CD4-positive, alpha-beta memory T cell (primary cell): ENCODE measurements around the gene KIZ. TPM values are rescaled to one million over a fixed set of nuclear protein-coding genes. Genes with fewer than 3 reads are reported as not detected.

Experiments used
- CTCF ChIA-PET: fragments of 350-600 bp; sonication (Branson Sonifier 250); formaldehyde crosslinking; loops from one replicate; lab custom pipeline; 2021; ENCODE audit warnings: inconsistent platforms; ENCODE audit not compliant: partially characterized antibody; lab: Charles Lee
- POLR2A ChIA-PET: fragments of 350-600 bp; sonication (Branson Sonifier 250); formaldehyde crosslinking; loops from one replicate; lab custom pipeline; 2021; ENCODE audit not compliant: partially characterized antibody; lab: Charles Lee
- DNase-seq, 5 donors: peaks; one replicate each; pipeline versions ENCODE4 v3.0.0 to v3.0.0-alpha.2; 2020 to 2022; ENCODE audit warnings: mixed read lengths in 1 of 5
- H3K27ac ChIP-seq: one replicate; pipeline ENCODE4 v1.7.0; 2013; ENCODE audit warnings: low read depth, low read length
- H3K27me3 ChIP-seq: 2 replicates; pipeline ENCODE4 v1.7.0; 2013; ENCODE audit warnings: mild to moderate bottlenecking, low read length, moderate library complexity; ENCODE audit not compliant: insufficient read depth
- H3K36me3 ChIP-seq: 2 replicates; pipeline ENCODE4 v1.7.0; 2013; ENCODE audit warnings: mild to moderate bottlenecking, low read length, moderate library complexity; ENCODE audit not compliant: insufficient read depth
- H3K4me1 ChIP-seq: 2 replicates; pipeline ENCODE4 v1.7.0; 2013; ENCODE audit warnings: mild to moderate bottlenecking, low read length, moderate library complexity; ENCODE audit not compliant: insufficient read depth
- H3K4me3 ChIP-seq, 2 donors: one replicate each; pipeline ENCODE4 v1.7.0; 2013; ENCODE audit warnings: low read length in 2 of 2, mild to moderate bottlenecking in 1 of 2
- H3K9me3 ChIP-seq, 2 donors: one replicate each; pipeline ENCODE4 v1.7.0; 2013; ENCODE audit warnings: low read length in 2 of 2, control low read depth in 1 of 2; ENCODE audit not compliant: control insufficient read depth in 1 of 2
- H3K27ac Mint-ChIP-seq, 7 donors: one replicate each; pipeline ENCODE4 v1.8.0; 2020 to 2021; ENCODE audit warnings: mixed read lengths in 7 of 7, mild to moderate bottlenecking in 6 of 7, inconsistent platforms in 3 of 7, moderate library complexity in 3 of 7
- H3K27me3 Mint-ChIP-seq, 2 donors: one replicate each; pipeline ENCODE4 v1.8.0; 2020 to 2021; ENCODE audit warnings: mixed read lengths in 2 of 2
- H3K36me3 Mint-ChIP-seq, 2 donors: one replicate each; pipeline ENCODE4 v1.8.0; 2020 to 2021; ENCODE audit warnings: mixed read lengths in 2 of 2, inconsistent platforms in 1 of 2, mild to moderate bottlenecking in 1 of 2
- H3K4me1 Mint-ChIP-seq, 4 donors: one replicate each; pipeline ENCODE4 v1.8.0; 2020 to 2021; ENCODE audit warnings: mixed read lengths in 4 of 4, mild to moderate bottlenecking in 1 of 4
- H3K4me3 Mint-ChIP-seq, 8 donors: one replicate each; pipeline ENCODE4 v1.8.0; 2020 to 2021; ENCODE audit warnings: mixed read lengths in 8 of 8, mild to moderate bottlenecking in 7 of 8, moderate library complexity in 6 of 8, inconsistent platforms in 3 of 8
- H3K9me3 Mint-ChIP-seq, 8 donors: one replicate each; pipeline ENCODE4 v1.8.0; 2020 to 2021; ENCODE audit warnings: mixed read lengths in 8 of 8, mild to moderate bottlenecking in 5 of 8, inconsistent platforms in 3 of 8, moderate library complexity in 1 of 8
- intact Hi-C: fragments of 100-400 bp; cut with micrococcal nuclease; formaldehyde crosslinking; loops from one replicate; pipeline ENCODE4 v1.15.1; 2023
- polyA plus RNA-seq, 2 donors: library from polyadenylated mRNA; unstranded; fragments of 300-500 nt; fragmentation: Illumina TruSeq; gene quantifications; one replicate each; pipeline ENCODE4 v1.2.3, GENCODE V29; 2021
- total RNA-seq, 2 experiments: library from RNA; stranded (reverse); gene quantifications; one replicate each; pipeline ENCODE4 v1.2.3, GENCODE V29; 2021

The KIZ gene, protein sequence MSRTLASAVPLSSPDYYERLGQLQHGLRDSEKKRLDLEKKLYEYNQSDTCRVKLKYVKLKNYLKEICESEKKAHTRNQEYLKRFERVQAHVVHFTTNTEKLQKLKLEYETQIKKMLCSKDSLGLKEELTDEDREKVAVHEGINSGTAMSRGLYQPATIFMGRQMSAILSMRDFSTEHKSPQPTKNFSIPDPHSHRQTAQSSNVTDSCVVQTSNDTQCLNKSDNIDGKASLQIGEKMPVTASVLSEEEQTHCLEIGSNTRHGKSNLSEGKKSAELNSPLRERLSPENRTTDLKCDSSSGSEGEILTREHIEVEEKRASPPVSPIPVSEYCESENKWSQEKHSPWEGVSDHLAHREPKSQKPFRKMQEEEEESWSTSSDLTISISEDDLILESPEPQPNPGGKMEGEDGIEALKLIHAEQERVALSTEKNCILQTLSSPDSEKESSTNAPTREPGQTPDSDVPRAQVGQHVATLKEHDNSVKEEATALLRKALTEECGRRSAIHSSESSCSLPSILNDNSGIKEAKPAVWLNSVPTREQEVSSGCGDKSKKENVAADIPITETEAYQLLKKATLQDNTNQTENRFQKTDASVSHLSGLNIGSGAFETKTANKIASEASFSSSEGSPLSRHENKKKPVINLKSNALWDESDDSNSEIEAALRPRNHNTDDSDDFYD
- total RNA-seq (10 to 100 TPM; 33.7 to 46.3 TPM), polyA plus RNA-seq (10 to 100 TPM; 15.9 to 17.0 TPM)

DNA sequence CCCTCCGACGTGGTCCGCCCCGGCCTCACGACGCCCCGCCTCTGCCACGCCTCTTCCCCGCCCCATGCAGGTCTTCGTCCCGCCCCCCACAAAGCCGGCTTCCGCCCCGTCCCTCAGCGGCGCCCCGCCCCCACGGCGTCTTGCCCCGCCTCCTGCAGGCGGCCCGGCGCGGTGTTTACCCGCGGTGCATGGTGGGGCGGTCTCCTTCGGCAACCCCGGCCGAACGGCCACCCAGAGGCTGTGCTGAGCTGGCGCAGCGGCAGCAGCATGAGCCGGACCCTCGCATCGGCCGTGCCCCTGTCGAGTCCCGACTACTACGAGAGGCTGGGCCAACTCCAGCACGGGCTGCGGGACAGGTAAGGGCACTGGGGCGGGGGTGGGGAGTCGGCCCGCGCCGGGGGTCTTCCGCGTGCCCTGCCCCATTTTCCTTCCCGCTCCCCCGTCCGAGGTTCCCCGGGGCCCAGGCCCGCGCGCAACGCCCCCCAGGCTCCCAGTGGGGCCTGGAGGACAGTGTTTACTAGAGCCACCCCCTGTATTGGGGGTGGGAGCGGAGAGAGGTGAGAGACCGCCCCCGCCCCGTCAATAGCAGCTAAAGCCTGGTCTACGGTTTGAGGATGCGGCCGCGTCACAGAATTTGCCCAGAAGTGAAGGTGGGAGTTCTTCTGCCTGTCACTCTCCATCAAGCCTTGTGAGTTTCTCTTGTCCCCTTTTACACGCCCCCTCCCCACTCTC, at the start of gene KIZ:
TSS of gene KIZ (plus strand) at position 234 of the 732 bp plus-strand sequence. CDS start at position 268, 34 bp downstream.
- H3K9me3 Mint-ChIP-seq, result no peaks in the 10 kb centered on the region
- CTCF ChIA-PET, result interaction anchor here (0.6 to 2.4 kb wide), 10 partner anchors 9 to 414 kb away, joined by 3 to 15 read pairs (median 3); partner anchors contain the start of gene RALGAPA2
- H3K27me3 ChIP-seq, result no peaks in the 10 kb centered on the region

DNA sequence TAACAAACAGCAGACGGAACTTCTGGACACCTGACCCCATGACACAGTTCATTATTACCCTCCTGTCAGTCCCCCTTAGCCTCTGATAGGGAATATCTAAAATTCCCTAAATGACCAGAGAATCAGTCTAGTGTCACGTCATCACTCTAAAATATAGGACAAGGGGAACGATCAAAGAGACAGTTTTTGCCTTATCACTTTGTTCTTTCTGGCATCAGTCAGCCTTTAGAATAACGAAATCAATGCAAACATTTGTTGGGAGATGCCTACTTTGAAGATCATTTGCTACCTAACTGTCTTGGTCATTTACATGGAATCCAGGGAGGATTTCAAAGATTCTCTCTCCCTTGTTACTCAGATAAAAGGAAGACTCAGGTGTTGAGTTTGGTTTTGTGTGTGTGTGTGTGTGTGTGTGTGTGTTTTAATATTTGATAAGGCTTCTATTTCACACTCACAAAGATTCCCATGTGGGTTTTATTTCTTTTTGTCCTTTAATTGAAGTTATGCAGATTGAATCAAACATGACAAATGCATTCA, 48.0 kb upstream of the KIZ start:
- Histone ChIP-seq H3K27me3 (no peaks in the 10 kb centered on the region), H3K36me3 (no peaks in the 10 kb centered on the region), H3K4me3 (no peak overlapping the region), H3K9me3 (no peaks in the 10 kb centered on the region), H3K4me1 (no peaks in the 10 kb centered on the region), H3K27ac (no peak overlapping the region)
- Mint-ChIP-seq H3K4me1 (no peaks in the 10 kb centered on the region), H3K27me3 (peaks cover 19 to 24% of the 10 kb centered on the region in 2 donors), H3K36me3 (no peaks in the 10 kb centered on the region), H3K27ac (no peak overlapping the region), H3K9me3 (no peaks in the 10 kb centered on the region), H3K4me3 (no peak overlapping the region)
- DNase-seq, result no peak
- intact Hi-C loops, result no loop called here
- CTCF ChIA-PET, result no interaction called here
- POLR2A ChIA-PET, result no interaction called here

More for the DNA sequence above, at the start of gene KIZ:
- Mint-ChIP-seq H3K4me1 (peaks cover 11 to 28% (median 20%) of the 10 kb centered on the region in 4 donors), H3K27ac (peak within 1 kb of the TSS; percentile 55 to 98 (median 93)), H3K36me3 (peaks cover 7 to 9% of the 10 kb centered on the region in 2 donors), H3K4me3 (peak within 1 kb of the TSS; percentile 84 to 99 (median 93)), H3K27me3 (peaks cover 0 to 2% of the 10 kb centered on the region in 2 donors)
- peak; percentile 92 to 99 (median 97) for DNase-seq
- H3K27ac ChIP-seq, result peak within 1 kb of the TSS; percentile 68
- no peaks in the 10 kb centered on the region for H3K9me3 ChIP-seq
- no peaks in the 10 kb centered on the region for H3K36me3 ChIP-seq
- peaks cover 21% of the 10 kb centered on the region for H3K4me1 ChIP-seq
- intact Hi-C loops, result loop anchor here (1.0 to 5.0 kb wide), 5 partner anchors 24 to 1074 kb away; partner anchors contain the start of genes CFAP61, CRNKL1, RALGAPA2 and XRN2
- H3K4me3 ChIP-seq, result peak within 1 kb of the TSS; percentile 78 to 81
- POLR2A ChIA-PET, result interaction anchor here (1.1 to 2.4 kb wide), 5 partner anchors 25 to 413 kb away, joined by 3 to 29 read pairs (median 6); partner anchors contain the start of gene XRN2

DNA sequence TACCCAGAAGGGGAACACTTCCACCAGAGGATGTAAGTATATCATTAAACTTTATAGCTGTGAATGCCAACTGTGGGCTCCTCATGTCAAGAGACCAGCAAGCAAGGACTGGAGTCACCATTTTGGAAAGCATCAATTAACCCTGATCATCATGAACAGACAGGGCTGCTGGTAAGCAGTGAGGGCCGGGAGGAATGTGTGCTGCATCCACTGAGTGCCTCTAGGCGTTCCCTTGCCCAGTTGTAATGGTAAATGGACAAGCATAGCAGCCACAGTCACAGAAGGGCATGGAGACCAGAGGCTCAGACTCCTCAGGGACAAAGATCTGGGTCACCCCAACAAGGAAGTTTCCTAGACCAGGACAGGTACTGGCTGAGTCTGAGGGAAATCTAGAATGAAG, 43.3 kb upstream of the KIZ start:
- intact Hi-C loops, result no loop called here
- Histone ChIP-seq H3K4me1 (no peaks in the 10 kb centered on the region), H3K9me3 (no peaks in the 10 kb centered on the region), H3K27me3 (no peaks in the 10 kb centered on the region), H3K4me3 (no peak overlapping the region), H3K36me3 (no peaks in the 10 kb centered on the region), H3K27ac (no peak overlapping the region)
- CTCF ChIA-PET, result interaction anchor here (1.4 kb wide), 1 partner anchor 34 kb away, joined by 3 read pairs; no protein-coding TSS in a partner anchor
- no peaks in the 10 kb centered on the region for H3K9me3 Mint-ChIP-seq
- peaks cover 33 to 34% of the 10 kb centered on the region in 2 donors for H3K27me3 Mint-ChIP-seq
- H3K36me3 Mint-ChIP-seq, result no peaks in the 10 kb centered on the region
- POLR2A ChIA-PET, result no interaction called here
- no peaks in the 10 kb centered on the region for H3K4me1 Mint-ChIP-seq
- H3K27ac Mint-ChIP-seq, result no peak overlapping the region
- no peak for DNase-seq
- no peak overlapping the region for H3K4me3 Mint-ChIP-seq

DNA sequence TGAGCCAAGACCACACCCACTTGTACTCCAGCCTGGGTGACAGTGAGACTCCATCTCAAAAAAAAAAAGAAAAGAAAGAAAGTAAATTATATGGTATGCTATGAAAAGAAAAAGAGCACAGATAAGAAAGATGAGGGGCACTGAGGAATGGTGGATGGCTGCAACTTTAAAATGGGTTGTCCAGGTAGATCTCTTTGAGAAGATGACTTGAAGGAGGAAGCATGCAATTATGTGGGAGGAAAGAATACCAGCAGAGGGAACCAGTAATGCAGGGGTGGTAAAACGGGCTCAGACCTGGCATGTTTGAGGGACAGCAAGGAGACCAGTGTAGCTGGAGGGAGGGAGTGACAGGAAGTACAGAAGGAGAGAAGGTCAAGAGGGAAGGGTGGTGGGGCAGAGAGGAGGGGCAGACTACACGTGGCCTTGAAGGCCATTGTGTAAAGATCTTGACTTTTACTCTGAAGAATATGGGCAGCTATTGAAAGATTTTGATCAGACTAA, 42.0 kb upstream of the KIZ start:
- Histone ChIP-seq H3K4me1 (no peaks in the 10 kb centered on the region), H3K4me3 (no peak overlapping the region), H3K27ac (no peak overlapping the region), H3K36me3 (no peaks in the 10 kb centered on the region), H3K9me3 (no peaks in the 10 kb centered on the region), H3K27me3 (peaks cover 4% of the 10 kb centered on the region)
- ChIA-PET CTCF (interaction anchor here (1.4 kb wide), 1 partner anchor 36 kb away, joined by 3 read pairs; no protein-coding TSS in a partner anchor), POLR2A (no interaction called here)
- no peak for DNase-seq
- peaks cover 33 to 35% of the 10 kb centered on the region in 2 donors for H3K27me3 Mint-ChIP-seq
- H3K27ac Mint-ChIP-seq, result no peak overlapping the region
- H3K36me3 Mint-ChIP-seq, result no peaks in the 10 kb centered on the region
- no peak overlapping the region for H3K4me3 Mint-ChIP-seq
- intact Hi-C loops, result no loop called here
- H3K4me1 Mint-ChIP-seq, result no peaks in the 10 kb centered on the region
- no peaks in the 10 kb centered on the region for H3K9me3 Mint-ChIP-seq

DNA sequence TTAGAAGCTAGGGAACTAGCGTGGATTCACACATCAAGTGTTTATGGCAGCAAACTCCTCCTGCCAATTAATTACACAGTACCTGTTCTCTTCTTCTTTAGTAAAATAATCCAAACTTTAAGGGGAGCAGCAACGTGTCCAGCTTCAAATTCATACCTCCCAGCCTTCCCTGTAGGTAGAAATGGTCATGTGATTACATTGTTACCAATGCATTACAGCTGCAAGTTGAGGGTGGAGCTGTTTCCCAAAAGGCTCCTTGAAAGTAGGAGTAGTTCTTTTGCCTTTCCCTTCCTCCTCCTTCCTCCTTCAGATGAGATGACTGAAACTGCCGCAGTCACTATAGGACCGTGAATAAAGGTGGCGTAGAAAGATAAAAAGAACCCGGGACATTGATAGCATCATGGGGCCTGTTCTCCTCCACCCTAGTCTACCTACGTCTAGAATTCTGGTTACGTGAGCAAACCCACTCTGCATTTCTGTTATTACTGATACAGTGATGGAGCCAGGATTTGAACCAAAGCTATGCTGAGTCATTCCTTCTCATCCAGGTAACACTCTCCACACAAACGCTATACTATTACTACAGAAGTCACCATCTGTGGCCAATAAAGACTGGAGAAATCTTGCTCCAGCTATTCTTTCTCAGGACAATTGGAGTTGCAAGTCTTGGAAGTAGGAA, 37.9 kb upstream of the KIZ start:
- intact Hi-C loops, result no loop called here
- CTCF ChIA-PET, result no interaction called here
- peaks cover 12% of the 10 kb centered on the region for H3K27me3 ChIP-seq

DNA sequence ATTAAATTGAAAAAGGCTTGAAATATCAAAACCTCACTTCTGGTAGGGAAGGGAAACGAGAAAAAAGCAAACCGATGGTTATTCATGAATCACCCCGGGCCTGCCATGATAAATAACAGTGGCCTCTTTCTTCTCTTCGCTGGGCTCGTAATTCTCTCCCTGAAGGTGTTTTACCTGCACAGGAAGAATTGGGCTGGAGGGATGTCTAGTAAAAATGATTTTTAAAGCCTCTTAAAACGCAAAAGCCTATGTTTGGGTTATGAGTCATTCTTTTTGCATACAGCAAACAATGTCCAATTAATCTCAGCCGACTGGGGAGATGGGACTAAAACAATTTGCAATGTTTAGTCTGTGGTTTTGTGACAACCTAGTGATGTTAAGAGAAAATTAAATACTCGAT, 36.5 kb upstream of the KIZ start:
- no peaks in the 10 kb centered on the region for H3K9me3 Mint-ChIP-seq
- DNase-seq, result no peak
- no peaks in the 10 kb centered on the region for H3K36me3 ChIP-seq
- H3K36me3 Mint-ChIP-seq, result no peaks in the 10 kb centered on the region
- H3K4me1 ChIP-seq, result no peaks in the 10 kb centered on the region
- no peak overlapping the region for H3K4me3 ChIP-seq
- peaks cover 55 to 57% of the 10 kb centered on the region in 2 donors for H3K27me3 Mint-ChIP-seq
- H3K27ac Mint-ChIP-seq, result no peak overlapping the region
- no peak overlapping the region for H3K4me3 Mint-ChIP-seq
- POLR2A ChIA-PET, result interaction anchor here (1.5 kb wide), 1 partner anchor 13 kb away, joined by 5 read pairs; no protein-coding TSS in a partner anchor
- intact Hi-C loops, result no loop called here
- CTCF ChIA-PET, result interaction anchor here (1.6 kb wide), 1 partner anchor 36 kb away, joined by 3 read pairs; the partner anchor contains the start of gene KIZ
- no peaks in the 10 kb centered on the region for H3K9me3 ChIP-seq
- H3K27me3 ChIP-seq, result peaks cover 12% of the 10 kb centered on the region
- no peaks in the 10 kb centered on the region for H3K4me1 Mint-ChIP-seq
- no peak overlapping the region for H3K27ac ChIP-seq

More for the DNA sequence above, 37.9 kb upstream of the KIZ start:
- no peak overlapping the region for H3K27ac Mint-ChIP-seq
- Histone ChIP-seq H3K4me3 (no peak overlapping the region), H3K27ac (no peak overlapping the region), H3K9me3 (no peaks in the 10 kb centered on the region), H3K36me3 (no peaks in the 10 kb centered on the region), H3K4me1 (no peaks in the 10 kb centered on the region)
- H3K4me3 Mint-ChIP-seq, result no peak overlapping the region
- no peak for DNase-seq
- H3K27me3 Mint-ChIP-seq, result peaks cover 50 to 52% of the 10 kb centered on the region in 2 donors
- no peaks in the 10 kb centered on the region for H3K9me3 Mint-ChIP-seq
- no peaks in the 10 kb centered on the region for H3K36me3 Mint-ChIP-seq
- H3K4me1 Mint-ChIP-seq, result no peaks in the 10 kb centered on the region
- POLR2A ChIA-PET, result no interaction called here
